NCI-H146 treated with DMSO at 0.1 percent for 48 hours (cell line): ENCODE data around the gene KIF22.
A peak's percentile ranks its signal among the peaks of the same experiment; 100 is the strongest.
"Not testable (repeated sequence)": the region's sequence is repeated elsewhere in the genome, so short reads cannot be mapped to it uniquely, and the experiment has no call there.

Source experiments
- DNase-seq: peaks from one replicate; lab custom pipeline; 2025; ENCODE audit not compliant: unreplicated experiment; lab: John Stamatoyannopoulos, UW

KIF22 gene

GRCh38 chr16:29790183-29790948, at the start of gene KIF22:
KIF22 (plus strand) TSS chr16:29790751; CDS start chr16:29790760, 9 bp downstream.
- DNase-seq: peak; percentile 98

- no peak for DNase-seq
Observed at GRCh38 chr16:29742683-29743275, 47.8 kb upstream of the KIF22 start.

GRCh38 chr16:29743475-29743826, 47.1 kb upstream of the KIF22 start:
- DNase-seq: no peak

DNA sequence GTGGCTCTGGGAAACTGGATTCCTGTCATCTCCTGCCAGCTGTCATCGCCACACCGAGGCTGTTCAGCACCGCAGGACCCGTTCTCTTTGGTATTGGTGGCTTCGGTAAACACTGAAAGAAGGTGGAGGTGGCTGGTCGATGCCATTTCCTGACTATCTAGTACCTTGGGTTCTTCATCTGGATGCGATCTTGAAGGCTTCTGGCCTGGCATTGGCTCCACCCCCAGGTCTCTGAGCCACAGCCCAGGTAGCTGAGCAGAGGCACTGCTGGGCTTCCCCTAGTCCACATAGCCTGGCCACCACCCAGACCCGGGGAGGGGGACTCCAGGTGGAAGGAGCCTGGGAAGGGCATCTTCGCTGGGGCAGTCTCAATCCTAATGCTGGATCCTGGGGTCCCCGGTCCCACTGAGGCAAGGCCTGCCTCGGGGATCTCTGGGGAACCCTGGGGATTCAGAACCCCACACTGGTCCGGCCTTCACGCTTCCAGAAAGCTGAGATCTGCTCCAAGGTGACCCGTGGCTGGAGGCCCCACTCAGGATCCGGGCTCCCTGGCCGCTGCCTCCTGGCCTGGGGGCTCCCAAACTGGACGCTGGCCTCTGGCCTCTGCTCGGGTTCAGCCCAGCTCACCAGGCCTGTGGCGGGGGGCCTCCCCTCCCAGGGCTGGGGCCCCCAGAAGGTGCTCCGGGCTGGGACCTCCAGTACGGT, 46.6 kb upstream of the KIF22 start:
- no peak for DNase-seq

DNA sequence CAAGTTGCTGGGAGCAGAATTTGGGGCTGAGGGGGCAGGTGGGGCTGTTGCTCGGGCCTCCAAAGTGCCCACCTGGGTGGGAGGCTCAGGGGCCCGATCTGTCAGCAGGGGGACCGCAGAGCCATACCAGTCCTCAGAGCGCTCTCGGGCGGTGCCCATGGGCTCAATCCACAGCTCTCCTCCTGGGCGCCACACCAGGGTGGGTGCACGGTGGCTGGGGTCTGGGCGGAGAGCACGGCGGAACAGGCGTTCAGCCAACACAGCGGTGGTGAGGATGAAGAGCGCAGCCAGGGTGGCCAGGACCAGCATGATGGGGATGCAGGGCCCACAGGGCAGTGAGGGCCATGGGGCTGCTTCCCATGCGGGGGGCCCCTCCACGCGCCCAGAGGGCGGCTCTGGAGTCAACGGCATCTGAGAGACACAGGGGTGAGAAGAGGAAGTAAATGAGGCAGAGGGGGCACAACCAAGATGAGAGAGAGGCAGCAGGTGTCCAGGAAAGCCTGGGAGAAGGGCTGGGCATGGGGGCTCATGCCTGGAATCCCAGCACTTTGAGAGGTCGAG, 45.9 kb upstream of the KIF22 start:
- DNase-seq: no peak

DNA sequence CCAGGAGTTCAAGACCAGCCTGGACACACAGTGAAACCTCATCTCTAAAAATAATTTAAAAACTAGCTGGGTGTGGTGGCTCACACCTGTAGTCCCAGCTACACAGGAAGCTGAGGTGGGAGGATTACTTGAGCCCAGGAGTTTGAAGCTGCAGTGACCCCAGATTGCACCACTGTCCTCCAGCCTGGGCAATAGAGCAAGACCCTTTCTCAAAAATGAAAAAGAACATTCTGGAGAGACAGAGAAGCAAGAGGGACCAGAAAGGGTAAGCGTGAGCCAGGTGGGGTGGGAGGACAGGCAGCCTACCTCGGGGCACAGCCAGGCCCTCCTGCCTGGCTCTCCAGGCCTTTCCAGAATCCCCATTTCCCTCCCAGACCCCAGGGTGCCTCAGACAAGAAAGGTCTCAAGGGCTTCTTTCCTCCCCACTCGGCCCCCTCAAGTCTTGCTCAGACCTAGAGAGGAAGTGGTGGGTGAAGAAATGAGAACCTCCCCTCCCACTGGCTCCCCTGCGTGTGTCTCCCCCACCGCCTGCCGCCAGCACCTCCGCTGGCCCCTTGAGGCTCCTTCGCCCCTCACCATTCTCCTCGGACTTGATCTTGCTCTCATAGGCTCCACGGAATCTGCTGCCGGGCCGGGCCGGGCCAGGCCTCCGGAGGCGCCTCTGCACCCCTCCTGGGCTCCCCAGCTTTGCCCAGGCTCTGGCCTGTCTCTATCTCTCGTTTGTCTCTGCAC, 45.3 kb upstream of the KIF22 start:
- no peak for DNase-seq

- no peak for DNase-seq
Observed at GRCh38 chr16:29745853-29746345, 44.7 kb upstream of the KIF22 start, which contains the start of gene C16orf54. C16orf54 (minus strand) TSS chr16:29745990; CDS start chr16:29744951, 1,039 bp downstream.

- DNase-seq: not testable (repeated sequence)
Observed at GRCh38 chr16:29746518-29746917, 44.0 kb upstream of the KIF22 start.

DNA sequence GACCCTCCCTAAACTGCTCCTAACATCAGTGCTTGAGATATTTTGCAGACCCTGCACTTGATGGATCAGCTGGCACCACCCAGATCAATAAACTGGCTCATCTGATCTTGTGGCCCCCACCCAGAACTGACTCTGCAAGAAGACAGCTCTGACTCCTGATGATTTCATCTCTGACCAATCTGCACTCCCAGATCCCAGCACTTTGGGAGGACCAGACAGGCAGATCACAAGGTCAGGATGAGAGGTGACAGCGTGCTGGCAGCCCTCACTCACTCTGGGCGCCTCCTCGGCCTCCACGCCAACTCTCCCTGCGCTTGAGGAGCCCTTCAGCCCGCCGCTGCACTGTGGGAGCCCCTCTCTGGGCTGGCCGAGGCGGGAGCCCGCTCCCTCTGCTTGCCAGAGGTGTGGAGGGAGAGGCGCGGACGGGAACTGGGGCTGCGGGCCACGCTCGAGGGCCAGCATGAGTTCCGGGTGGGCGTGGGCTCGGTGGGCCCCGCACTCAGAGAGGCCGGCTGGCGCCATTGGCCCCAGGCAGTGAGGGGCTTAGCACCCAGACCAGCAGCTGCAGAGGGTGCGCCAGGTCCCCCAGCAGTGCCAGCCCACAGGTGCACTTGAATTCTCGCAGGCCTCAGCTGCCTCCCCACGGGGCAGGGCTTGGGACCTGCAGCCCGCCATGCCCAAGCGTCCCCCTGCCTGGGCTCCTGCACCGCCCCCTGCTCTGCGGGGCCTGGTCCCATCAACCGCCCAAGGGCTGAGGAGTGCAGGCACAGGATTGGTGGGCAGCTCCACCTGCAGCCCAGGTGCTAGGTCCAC, 42.4 kb upstream of the KIF22 start:
- DNase-seq: no peak

- not testable (repeated sequence) for DNase-seq
Observed at GRCh38 chr16:29748760-29749149, 41.8 kb upstream of the KIF22 start.

GRCh38 chr16:29753516-29753915, 37.0 kb upstream of the KIF22 start:
- no peak for DNase-seq

GRCh38 chr16:29756654-29757053, 33.9 kb upstream of the KIF22 start:
- DNase-seq: no peak

DNA sequence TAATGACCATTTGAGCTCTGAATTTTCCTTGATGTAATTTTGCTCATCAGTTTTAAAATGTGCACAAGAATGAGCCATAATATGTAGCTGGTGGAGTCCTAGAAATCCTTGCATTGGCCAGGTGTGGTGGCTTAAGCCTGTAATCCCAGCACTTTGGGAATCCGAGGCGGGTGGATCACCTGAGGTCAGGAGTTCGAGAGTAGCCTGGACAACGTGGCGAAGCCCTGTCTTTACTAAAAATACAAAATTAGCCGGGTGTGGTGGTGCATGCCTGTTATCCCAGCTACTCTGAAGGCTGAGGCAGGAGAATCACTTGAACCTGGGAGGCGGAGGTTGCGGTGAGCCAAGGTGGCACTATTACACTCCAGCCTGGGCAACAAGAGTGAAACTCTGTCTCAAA, 33.5 kb upstream of the KIF22 start:
- DNase-seq: not testable (repeated sequence)

GRCh38 chr16:29757950-29758466, 32.5 kb upstream of the KIF22 start:
- no peak for DNase-seq

DNA sequence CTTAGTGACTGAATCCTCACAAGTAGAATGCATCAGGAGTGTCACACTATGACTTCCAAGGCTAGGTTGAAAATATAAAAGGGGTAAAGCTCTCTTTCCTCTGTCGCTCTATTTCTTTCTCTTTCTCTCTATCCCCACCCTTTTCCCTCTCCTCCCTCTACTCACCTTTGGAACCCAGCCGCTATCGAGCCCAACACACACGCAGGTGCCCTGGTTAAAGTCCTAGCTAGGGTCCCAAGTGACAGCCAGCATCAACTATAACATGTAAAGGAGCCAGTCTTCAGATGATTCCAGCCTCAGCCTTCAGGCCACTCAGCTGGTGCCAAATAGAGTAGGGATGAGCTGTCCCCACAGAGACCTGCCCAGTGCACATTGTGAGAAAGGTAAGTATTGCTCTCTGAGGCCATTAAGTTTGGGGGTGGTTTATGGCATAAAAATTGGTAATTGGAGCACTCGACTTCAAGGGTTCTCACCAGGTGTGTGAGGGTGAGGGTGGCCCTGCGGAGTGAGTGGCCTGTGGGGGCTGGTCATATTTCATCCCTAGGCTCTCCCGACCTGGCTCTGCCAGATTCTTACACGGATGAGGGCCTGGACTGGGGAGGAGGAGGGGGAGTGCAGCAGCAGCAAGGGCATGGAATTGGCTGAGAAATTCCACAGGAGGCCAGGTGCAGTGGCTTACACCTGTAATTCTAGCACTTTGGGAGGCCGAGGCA, 29.8 kb upstream of the KIF22 start:
- no peak for DNase-seq

- not testable (repeated sequence) for DNase-seq
Observed at GRCh38 chr16:29761280-29761651, 29.3 kb upstream of the KIF22 start.

DNA sequence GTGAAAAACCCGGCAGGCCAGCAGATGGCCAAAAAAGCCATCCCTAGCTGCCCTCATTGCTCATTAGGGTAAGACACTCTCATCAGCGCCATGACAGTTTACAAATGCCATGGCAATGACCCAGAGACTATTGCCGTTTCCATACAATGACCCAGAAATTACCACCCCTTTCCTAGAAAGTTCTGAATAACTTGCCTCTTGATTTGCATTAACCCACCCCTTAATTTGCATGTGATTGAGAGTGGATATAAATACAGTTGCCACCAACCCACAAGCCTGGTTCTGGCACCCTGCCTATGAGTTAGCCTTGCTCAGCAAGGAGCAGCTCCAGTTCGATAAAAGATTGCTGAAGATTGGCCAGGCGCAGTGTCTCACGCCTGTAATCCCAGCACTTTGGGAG, 28.7 kb upstream of the KIF22 start:
- DNase-seq: no peak

DNA sequence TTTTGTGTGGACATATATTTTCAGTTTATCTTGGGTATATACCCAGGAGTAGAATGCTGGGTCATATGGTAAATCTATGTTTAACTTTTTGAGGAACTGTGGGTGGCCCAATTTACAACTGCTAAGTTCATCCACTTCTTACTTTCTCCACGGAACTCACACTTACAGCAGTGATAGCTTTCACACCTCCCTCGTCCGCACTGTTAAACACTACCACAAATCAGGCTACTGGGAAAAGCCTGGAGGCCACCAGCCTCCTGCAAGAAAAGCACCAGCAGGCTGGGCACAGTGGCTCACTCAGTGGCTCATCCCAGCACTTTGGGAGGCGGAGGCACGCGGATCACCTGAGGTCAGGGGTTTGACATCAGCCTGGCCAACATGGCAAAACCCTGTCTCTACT, 27.2 kb upstream of the KIF22 start:
- DNase-seq: no peak
